ENCODE data around the gene CCDC13.

DNA sequence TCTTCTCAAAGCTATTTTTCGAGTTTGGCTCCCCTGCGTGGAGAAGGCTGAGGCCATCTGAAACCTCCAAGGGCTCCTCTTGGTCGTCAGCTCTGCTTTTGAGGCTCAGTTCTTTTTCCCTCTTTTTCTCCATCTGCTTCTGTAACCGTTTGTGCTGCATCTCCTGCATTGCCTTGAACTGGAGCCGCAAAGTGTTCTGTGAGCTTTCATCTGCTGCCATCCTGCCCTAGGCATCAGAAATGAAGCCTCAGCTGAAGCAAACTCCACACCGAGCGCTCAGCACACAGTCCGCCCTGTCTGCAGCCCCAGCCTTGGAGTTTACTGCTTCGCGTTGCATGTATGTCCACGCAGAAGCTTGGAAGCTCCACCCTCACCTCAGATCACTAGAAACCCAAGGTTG lies 14.9 kb downstream of the CCDC13 start:
- TF ChIP-seq FOXA1 (IDR thresholded peaks at IDR 0.05) = no peak
- TF ChIP-seq NFRKB (IDR thresholded peaks at IDR 0.05) = no peak
- no peak for TF ChIP-seq BHLHE40 (IDR thresholded peaks at IDR 0.05; ENCODE audit: borderline replicate concordance)
- TF ChIP-seq FOXK2 (IDR thresholded peaks at IDR 0.05) = no peak
- no peak for TF ChIP-seq L3MBTL2 (conservative IDR thresholded peaks at IDR 0.05)
- no peak for TF ChIP-seq SUZ12 (IDR thresholded peaks at IDR 0.05)
- no peak for TF ChIP-seq ARNT (IDR thresholded peaks at IDR 0.05)
- no peak for TF ChIP-seq FOXM1 (IDR thresholded peaks at IDR 0.05; ENCODE audit: borderline replicate concordance)
- TF ChIP-seq SP1 (IDR thresholded peaks at IDR 0.05) = no peak
- TF ChIP-seq, protein P1, sequence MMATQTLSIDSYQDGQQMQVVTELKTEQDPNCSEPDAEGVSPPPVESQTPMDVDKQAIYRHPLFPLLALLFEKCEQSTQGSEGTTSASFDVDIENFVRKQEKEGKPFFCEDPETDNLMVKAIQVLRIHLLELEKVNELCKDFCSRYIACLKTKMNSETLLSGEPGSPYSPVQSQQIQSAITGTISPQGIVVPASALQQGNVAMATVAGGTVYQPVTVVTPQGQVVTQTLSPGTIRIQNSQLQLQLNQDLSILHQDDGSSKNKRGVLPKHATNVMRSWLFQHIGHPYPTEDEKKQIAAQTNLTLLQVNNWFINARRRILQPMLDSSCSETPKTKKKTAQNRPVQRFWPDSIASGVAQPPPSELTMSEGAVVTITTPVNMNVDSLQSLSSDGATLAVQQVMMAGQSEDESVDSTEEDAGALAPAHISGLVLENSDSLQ (IDR thresholded peaks at IDR 0.05) = no peak
- no peak for TF ChIP-seq ZNF384 (IDR thresholded peaks at IDR 0.05)
